C1 segment of cervical spinal cord (tissue), 14 donors: ENCODE results near the gene VWA1.
"Not testable (repeated sequence)": the region's sequence is repeated elsewhere in the genome, so short reads cannot be mapped to it uniquely, and the experiment has no call there.

Experiments
- DNase-seq, 14 donors: peaks; one replicate each; lab custom pipeline; 2025; lab: John Stamatoyannopoulos, UW

VWA1 gene

GRCh38 chr1:1435911-1436629, 580 bp downstream of the VWA1 start:
- no peak for DNase-seq

GRCh38 chr1:1436630-1437032, 1.1 kb downstream of the VWA1 start:
- DNase-seq = no peak

- DNase-seq = no peak
Measured at GRCh38 chr1:1437033-1437903, 1.8 kb downstream of the VWA1 start.

- DNase-seq = no peak
Measured at GRCh38 chr1:1437904-1438376, 2.5 kb downstream of the VWA1 start.

GRCh38 chr1:1438531-1439381, 3.3 kb downstream of the VWA1 start:
- DNase-seq = no peak

GRCh38 chr1:1439546-1440261, 4.2 kb downstream of the VWA1 start:
- no peak for DNase-seq

- peak in 1 of 14 donors; percentile 28 for DNase-seq
Measured at GRCh38 chr1:1440262-1441001, 4.9 kb downstream of the VWA1 start.

- peak in 4 of 14 donors; percentile 20 to 53 (median 42) for DNase-seq
Measured at GRCh38 chr1:1441002-1441888, 5.8 kb downstream of the VWA1 start.

- DNase-seq = no peak
Measured at GRCh38 chr1:1442069-1442770, 6.7 kb downstream of the VWA1 start.

GRCh38 chr1:1446631-1447030, 11.1 kb downstream of the VWA1 start:
- DNase-seq = not testable (repeated sequence)

GRCh38 chr1:1449099-1449739, 13.7 kb downstream of the VWA1 start, which contains the start of gene ATAD3C:
Gene ATAD3C (plus strand): TSS chr1:1449689. CDS start chr1:1450684, 995 bp downstream.
- DNase-seq = no peak

- not testable (repeated sequence) for DNase-seq
Measured at GRCh38 chr1:1450616-1451015, 15.1 kb downstream of the VWA1 start.

GRCh38 chr1:1451696-1452364, 16.3 kb downstream of the VWA1 start:
- no peak for DNase-seq

GRCh38 chr1:1452365-1452739, 16.9 kb downstream of the VWA1 start:
- not testable (repeated sequence) for DNase-seq

GRCh38 chr1:1452882-1453281, 17.4 kb downstream of the VWA1 start:
- no peak for DNase-seq

GRCh38 chr1:1454286-1455056, 19.0 kb downstream of the VWA1 start:
- not testable (repeated sequence) for DNase-seq
